GM19397 (cell line): ENCODE data around the gene MYBBP1A.
"Not testable (repeated sequence)": the region's sequence is repeated elsewhere in the genome, so short reads cannot be mapped to it uniquely, and the experiment has no call there.

Source experiments
- ATAC-seq: cut with Tn5 transposase; IDR thresholded peaks from one replicate; pipeline ENCODE4 v1.9.1; 2021; ENCODE audit warnings: mild to moderate bottlenecking, moderate library complexity; ENCODE audit not compliant: unreplicated experiment

MYBBP1A gene

DNA sequence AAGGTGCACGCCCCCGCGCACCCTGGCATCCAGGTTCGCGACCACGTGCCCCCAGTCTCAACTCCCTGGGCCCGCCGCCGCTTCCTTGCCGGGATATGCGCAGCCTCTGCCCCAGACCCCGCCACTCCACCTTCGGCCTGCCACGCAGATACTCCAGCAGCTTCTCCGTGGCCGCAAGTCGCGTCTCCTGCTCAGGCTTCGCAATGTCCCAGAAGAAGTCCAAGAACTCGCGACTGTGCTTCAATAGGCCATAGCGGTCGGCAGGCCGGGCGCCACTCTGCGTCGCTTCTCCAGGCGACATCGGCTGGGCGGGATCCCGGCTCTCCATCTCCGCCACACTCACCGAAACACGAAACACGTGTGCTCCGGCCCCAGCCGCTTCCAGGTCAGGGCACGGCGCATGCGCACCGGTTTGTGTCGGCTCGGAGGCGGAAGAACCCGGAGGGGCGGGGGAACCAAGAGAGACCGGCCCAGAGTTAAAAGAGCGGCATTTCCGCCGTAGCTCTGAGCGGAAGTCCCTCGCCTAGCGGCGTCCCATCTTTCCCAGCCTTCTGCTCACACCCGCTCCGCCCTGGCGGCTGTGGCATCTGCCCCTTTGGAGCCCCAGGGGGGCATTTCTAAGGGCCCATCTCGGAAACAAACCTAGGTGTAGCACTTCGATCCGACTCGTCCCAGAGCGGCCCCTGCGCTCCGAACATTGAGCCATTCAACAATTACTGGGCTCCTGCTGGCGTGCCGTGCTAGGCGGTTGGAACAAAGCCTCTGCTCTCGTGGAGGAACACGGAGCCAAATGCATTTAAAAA, at the start of gene MYBBP1A:
TSS of gene MYBBP1A (minus strand) at position 388 of the 803 bp plus-strand sequence. CDS start at position 328, 60 bp downstream.
- peak; percentile 79 for ATAC-seq

GRCh38 chr17:4604736-4605135, 49.6 kb upstream of the MYBBP1A start:
- ATAC-seq: not testable (repeated sequence)

DNA sequence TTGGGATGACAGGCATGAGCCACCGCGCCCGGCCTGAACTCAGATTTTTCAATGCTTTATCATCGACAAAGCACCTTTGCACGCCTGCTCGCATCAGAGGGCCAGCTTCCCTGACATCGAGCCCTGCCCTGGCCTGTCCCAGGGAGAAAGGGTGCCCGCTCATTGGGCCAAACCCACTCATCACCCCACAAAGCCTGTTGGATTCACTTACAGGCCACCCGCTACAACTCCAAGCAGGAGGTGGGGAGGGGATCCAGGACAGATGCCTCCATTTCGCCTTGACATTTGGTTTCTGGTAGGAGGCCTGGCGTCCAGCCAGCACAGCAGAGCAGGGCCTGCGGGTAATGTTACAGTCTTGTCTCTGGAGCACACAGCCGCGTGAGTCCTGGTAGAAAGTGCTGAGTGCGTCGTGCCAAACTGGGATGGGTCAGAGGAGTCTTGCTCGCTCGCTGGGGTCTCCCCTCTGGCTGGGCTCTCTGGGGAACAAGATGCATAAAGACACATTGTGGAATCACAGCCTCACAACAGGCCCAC, 49.0 kb upstream of the MYBBP1A start:
- no peak for ATAC-seq

GRCh38 chr17:4602041-4602440, 46.9 kb upstream of the MYBBP1A start:
- ATAC-seq: no peak

DNA sequence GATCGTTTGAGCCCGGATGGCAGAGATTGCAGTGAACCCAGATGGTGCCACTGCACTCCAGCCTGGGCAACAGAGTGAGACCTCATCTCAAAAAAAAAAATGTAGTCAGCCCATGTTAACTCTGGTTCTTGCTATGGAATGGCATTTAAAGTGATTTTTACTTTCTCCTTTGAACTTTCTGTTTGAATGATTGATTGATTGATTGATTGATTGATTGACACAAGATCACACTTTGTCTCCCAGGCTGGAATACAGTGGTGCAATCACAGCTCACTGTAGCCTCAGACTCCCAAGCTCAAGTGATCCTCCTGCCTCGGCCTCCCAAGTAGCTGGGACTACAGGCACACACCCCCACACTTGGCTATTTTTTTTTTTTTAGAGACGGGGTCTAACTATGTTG, 46.1 kb upstream of the MYBBP1A start:
- no peak for ATAC-seq

DNA sequence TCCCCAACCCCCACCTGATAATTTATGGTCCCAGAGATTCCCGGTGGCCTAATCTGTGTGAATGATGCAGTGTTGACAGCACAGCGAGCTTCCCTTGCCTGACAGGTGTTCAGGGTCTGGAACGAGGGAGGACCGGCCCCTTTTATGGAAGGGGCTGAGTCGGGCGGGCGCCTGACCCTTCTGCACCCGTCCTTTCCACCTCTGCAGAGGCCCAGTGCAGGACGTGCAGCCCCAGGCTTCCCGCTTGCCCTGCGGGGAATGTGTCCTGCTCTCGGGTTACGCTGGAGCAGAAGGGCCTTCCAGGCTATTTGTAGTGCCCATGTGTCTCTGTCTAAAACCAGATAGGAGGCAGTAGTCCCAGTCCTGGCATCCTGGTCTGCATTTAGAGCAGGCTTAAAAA, 45.4 kb upstream of the MYBBP1A start:
- ATAC-seq: no peak

- ATAC-seq: no peak
Observed at GRCh38 chr17:4599505-4600281, 44.5 kb upstream of the MYBBP1A start.

GRCh38 chr17:4598776-4599504, 43.8 kb upstream of the MYBBP1A start:
- no peak for ATAC-seq

DNA sequence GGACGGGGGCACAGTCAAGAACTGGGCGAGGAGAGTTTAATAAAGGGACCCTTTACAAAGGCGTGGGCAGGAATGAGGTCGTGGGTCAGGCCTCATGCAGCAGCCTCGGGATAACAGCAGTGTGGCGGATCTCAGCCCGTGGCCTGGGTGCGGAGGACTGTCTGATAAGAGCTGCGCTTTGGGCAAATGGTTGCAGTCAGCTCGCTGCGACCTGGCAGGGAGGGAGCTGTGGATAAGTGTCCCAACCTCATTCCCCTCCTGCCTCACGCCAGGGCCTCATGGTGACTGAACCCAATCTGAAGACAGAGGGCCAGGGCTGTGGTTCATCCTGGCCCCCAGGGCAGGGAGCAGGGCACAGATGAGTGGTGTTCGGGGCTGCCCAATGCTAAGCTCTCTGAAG, 42.8 kb upstream of the MYBBP1A start:
- no peak for ATAC-seq

GRCh38 chr17:4596636-4597380, 41.6 kb upstream of the MYBBP1A start:
- no peak for ATAC-seq

DNA sequence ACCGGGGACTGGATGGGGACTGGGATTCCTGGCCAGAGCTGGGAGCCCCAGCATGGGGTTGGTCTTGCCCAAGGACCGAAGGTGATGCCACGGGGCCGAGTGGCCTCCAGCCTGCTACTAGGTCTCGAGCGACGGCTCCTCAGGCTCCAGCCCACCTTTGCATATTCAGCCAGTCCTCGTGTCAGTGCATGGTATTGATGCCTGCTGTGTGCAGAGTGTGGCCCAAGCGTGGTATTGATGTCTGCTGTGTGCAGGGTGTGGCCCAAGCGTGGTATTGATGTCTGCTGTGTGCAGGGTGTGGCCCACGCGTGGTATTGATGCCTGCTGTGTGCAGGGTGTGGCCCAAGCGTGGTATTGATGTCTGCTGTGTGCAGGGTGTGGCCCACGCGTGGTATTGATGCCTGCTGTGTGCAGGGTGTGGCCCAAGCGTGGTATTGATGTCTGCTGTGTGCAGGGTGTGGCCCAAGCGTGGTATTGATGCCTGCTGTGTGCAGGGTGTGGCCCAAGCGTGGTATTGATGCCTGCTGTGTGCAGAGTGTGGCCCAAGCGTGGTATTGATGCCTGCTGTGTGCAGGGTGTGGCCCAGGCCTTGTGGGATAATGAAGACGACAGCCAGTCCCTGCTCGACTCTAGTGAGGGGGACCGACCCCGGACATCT, 40.6 kb upstream of the MYBBP1A start:
- ATAC-seq: not testable (repeated sequence)

DNA sequence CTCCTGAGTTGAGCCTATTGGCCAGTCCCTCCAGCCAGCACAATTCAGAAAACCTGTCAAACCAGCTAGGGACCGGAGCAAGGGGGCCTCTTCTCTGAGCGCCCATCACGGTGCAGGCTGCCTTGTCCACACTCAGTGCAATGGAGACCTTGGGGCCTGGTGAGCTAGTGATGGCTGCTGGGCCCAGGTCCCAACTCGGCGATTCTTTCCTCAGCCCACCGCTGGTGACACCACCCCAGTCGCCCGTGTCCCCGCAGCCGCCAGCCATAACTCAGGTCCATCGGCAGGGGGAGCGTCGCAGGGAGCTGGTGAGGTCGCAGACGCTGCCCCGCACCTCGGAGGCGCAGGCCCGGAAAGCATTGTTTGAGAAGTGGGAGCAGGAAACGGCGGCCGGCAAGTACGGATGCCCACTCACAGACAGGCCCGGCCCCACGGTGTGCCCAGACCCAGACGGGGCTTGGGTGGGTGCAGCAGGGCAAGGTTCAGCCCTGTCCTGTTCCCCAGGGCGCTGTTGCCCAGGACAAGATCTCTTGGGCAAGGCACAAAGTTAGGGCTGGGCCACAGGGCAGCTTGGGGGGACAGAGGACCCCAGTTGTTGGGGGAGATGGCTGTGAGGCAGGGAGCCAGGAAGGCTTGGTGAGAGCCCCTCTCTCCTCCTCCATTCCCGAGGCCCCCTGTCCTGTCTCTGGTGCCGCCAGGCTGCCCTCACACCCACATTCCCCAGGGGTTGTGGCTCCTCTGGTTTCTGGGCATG, 39.9 kb upstream of the MYBBP1A start:
- ATAC-seq: no peak

GRCh38 chr17:4594406-4594805, 39.2 kb upstream of the MYBBP1A start:
- ATAC-seq: no peak

DNA sequence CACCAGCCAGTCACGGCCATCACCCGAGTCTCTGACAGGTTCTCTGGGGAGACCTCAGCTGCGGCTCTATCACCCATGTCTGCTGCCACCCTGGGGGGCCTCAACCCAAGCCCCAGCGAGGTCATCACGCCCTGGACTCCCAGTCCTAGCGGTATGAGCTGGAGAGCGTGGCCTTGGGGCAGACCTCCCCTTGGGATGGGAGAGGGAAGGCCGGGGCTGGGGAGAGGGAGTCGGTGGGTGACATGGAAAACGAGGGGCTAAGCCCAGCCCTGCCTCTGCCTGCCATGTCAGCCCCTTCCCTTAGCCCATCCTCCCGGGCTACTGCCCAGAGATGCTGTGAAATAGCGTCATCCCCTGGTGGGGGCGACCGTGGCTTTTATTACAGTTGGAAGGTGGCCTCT, 37.8 kb upstream of the MYBBP1A start:
- no peak for ATAC-seq

DNA sequence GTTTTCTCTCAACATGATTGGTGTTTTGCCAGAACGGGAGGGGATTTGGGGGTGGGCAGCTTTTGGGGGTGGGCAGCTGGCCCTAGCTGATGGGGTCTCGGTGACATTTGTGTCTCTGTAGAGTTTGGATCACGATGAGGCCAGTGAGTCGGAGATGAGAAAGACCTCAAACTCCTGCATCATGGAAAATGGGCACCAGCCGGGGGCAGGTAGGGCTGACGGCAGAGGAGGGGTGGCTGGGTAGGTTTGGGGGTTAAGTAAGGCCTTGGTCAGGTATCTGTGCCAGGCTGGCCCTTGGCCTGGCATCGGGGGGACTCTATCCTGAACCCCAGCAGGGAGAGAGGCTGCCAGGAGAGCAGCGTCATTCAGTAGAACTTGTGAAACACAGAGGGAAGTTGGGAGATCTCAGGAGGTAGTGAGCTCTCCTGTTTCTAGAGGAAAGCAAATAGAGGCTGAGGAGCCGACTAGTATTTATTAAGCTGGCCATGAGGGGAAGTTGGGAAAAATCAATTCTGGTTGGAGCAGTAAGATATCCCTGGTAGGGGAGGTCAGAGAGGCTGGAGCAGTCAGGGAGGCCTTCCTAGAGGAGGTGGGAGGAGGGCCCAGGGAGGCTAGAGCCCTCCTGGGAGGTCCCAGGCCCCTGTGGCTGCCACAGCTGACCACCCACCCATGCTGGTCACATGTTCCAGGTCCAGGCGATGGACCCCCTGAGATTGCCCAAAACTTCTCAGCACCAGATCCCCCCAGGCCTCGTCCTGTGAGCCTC, 37.2 kb upstream of the MYBBP1A start:
- no peak for ATAC-seq

GRCh38 chr17:4591529-4591928, 36.3 kb upstream of the MYBBP1A start:
- ATAC-seq: no peak

DNA sequence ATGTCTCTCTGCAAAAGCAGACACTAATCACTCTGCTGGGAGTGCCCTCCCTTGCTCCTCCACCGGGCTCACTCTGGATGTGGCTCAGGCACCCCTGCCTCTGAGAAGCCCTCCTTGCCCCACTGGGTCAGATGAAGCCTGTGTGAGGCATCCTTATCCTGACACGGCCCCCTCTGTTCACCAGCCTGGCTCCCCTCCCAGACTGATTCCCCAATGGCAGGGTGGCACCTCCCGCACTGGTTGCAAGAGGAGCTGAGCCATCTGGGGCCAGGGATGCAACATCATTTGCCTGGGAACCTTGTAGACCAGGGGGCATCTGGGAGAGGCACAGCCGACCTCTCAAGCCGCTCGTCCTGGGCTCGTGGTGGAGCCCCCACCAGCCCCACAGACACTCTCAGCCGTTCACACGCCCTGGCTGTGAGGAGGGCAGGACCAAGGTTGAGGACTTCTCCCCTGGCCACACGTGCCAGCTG, 35.8 kb upstream of the MYBBP1A start:
- no peak for ATAC-seq

- not testable (repeated sequence) for ATAC-seq
Observed at GRCh38 chr17:4590042-4590441, 34.9 kb upstream of the MYBBP1A start.
